ENCODE results near the gene SKIL. TPM values are rescaled to one million over a fixed set of nuclear protein-coding genes. Genes with fewer than 3 reads are reported as not detected.

The SKIL gene
- total RNA-seq, 6 experiments from 2014 or later = 14.1 to 29.1 (median 21.3) TPM

DNA sequence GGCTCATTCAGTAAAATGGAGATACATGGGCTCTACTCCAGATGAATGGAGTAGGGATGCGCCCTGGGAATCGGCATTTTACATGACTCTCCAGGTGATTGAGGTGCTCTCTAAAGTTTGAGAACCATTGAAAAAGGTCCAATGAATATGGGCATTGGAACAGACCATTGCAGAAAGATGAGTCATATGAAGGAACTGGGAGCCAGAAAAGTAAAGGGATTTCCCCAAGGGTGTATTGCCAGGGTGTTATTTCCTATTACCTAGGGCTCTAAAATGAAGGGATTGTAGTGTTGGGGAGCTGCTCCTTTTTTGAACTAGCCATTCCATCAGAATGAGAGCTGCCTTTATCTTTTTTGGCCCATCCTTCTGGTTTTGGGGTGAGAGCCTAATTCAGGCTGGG is 82.8 kb downstream of the SKIL start:
- Histone ChIP-seq H3K27me3 (no peaks in the 10 kb centered on the region), H3K9me3 (no peaks in the 10 kb centered on the region), H3K4me1 (no peaks in the 10 kb centered on the region), H3K27ac (no peak overlapping the region), H3K36me3 (no peaks in the 10 kb centered on the region), H3K4me3 (no peak overlapping the region)
- TF ChIP-seq POLR2A (IDR thresholded peaks at IDR 0.05) = no peak
- TF ChIP-seq, protein P1, sequence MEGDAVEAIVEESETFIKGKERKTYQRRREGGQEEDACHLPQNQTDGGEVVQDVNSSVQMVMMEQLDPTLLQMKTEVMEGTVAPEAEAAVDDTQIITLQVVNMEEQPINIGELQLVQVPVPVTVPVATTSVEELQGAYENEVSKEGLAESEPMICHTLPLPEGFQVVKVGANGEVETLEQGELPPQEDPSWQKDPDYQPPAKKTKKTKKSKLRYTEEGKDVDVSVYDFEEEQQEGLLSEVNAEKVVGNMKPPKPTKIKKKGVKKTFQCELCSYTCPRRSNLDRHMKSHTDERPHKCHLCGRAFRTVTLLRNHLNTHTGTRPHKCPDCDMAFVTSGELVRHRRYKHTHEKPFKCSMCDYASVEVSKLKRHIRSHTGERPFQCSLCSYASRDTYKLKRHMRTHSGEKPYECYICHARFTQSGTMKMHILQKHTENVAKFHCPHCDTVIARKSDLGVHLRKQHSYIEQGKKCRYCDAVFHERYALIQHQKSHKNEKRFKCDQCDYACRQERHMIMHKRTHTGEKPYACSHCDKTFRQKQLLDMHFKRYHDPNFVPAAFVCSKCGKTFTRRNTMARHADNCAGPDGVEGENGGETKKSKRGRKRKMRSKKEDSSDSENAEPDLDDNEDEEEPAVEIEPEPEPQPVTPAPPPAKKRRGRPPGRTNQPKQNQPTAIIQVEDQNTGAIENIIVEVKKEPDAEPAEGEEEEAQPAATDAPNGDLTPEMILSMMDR (IDR thresholded peaks at IDR 0.05) = no peak
- 88% methylated on average over 2 of the region's 2 CpGs for WGBS (ENCODE audit: insufficient coverage, low coverage, low lambda C conversion rate, missing lambda C conversion rate)
- intact Hi-C loops (cut with DNase I) = no loop called here
- no peak for DNase-seq
- peak in 1 of 4 donors; percentile 91 for ATAC-seq

DNA sequence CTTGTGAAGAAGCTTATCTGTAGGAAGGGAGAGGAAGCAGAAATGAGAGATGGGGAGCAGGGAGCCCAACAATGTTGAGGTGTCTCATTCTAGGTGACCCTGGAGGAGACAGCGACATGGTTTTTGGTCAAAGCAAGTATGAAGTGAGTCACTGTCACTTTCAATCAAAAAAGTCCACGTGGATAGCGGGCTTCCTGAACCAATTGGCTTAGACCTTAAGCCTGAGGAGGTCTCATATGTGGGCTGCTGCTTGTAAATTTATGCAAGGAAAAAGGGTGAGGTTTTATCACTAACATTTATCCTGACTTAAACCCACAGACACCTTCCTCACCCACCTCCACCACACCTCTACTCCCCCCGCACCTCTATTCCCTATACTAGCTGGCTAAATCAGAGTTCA is 83.9 kb downstream of the SKIL start:
- ATAC-seq (no peak), DNase-seq (no peak)
- Histone ChIP-seq H3K9me3 (no peaks in the 10 kb centered on the region), H3K27me3 (no peaks in the 10 kb centered on the region), H3K36me3 (no peaks in the 10 kb centered on the region), H3K27ac (no peak overlapping the region), H3K4me1 (no peaks in the 10 kb centered on the region), H3K4me3 (no peak overlapping the region)
- TF ChIP-seq POLR2A (IDR thresholded peaks at IDR 0.05) = no peak
- TF ChIP-seq, protein P1 (IDR thresholded peaks at IDR 0.05) = no peak
- WGBS (ENCODE audit: insufficient coverage, low coverage, low lambda C conversion rate, missing lambda C conversion rate) = 75% methylated on average over 3 of the region's 4 CpGs
- intact Hi-C loops (cut with DNase I) = no loop called here

DNA sequence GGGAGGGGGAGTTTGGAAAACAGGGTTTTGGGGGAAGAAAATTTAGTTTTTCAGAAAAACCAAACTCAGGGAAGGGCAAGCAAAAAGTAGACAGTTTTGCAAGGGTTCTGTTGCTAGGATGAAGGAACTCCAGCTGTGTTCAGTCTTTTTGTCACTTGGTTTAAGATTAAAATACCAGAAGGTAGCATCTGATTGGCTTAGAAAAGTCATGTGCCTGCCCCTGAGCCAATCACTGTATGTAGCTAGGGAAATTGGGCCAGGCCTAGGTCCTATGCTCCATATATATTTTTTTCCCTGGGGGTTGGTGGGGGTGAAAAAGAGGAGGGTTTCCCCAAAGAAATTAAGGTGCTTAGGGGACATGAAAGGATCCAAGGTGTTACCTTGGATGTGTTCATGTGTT is 85.4 kb downstream of the SKIL start:
- no peaks in the 10 kb centered on the region for H3K4me1 ChIP-seq
- ATAC-seq = no peak
- intact Hi-C loops (cut with DNase I) = no loop called here
- H3K9me3 ChIP-seq = no peaks in the 10 kb centered on the region
- no peak overlapping the region for H3K27ac ChIP-seq
- TF ChIP-seq POLR2A (IDR thresholded peaks at IDR 0.05) = no peak
- TF ChIP-seq, protein P1 (IDR thresholded peaks at IDR 0.05) = no peak
- no peaks in the 10 kb centered on the region for H3K36me3 ChIP-seq
- no peaks in the 10 kb centered on the region for H3K27me3 ChIP-seq
- DNase-seq = no peak
- H3K4me3 ChIP-seq = no peak overlapping the region

GRCh38 chr3:170443457-170443856 is 85.9 kb downstream of the SKIL start:
- no peak overlapping the region for H3K4me3 ChIP-seq
- no peak for DNase-seq
- TF ChIP-seq, protein P1 (IDR thresholded peaks at IDR 0.05) = no peak
- no peak for TF ChIP-seq POLR2A (IDR thresholded peaks at IDR 0.05)

More at GRCh38 chr3:170443457-170443856, 85.9 kb downstream of the SKIL start:
- Histone ChIP-seq H3K27ac (no peak overlapping the region), H3K27me3 (no peaks in the 10 kb centered on the region), H3K4me1 (no peaks in the 10 kb centered on the region), H3K9me3 (no peaks in the 10 kb centered on the region), H3K36me3 (no peaks in the 10 kb centered on the region)
- intact Hi-C loops (cut with DNase I) = no loop called here
- ATAC-seq = no peak

Small RNAs within 50 kb of the gene (microRNA-seq; reads per million reads assigned to microRNA genes)
- 0 reads per million in 2 donors for gene MIR6828

Other genes with a start within 250 kb of the SKIL start
- gene PHC3, start 176.0 kb upstream of the SKIL start, total RNA-seq = 10 to 100 TPM; 20.0 to 32.6 (median 23.5) TPM
- gene PRKCI, start 135.3 kb upstream of the SKIL start, total RNA-seq = 10 to 100 TPM in 2 of 6 experiments, 1 to 10 TPM in 4; 8.2 to 15.7 (median 8.9) TPM
- gene CLDN11, start 61.2 kb downstream of the SKIL start, total RNA-seq = 1 to 10 TPM in 5 of 6 experiments, under 1 TPM in 1; 0.97 to 5.0 (median 1.5) TPM
- gene SLC7A14, start 228.4 kb downstream of the SKIL start, total RNA-seq = under 1 TPM in 2 of 6 experiments, not detected in 4; 0.05 to 0.11 TPM